ENCODE results near the gene PLPPR1. TPM values are rescaled to one million over a fixed set of nuclear protein-coding genes. Genes with fewer than 3 reads are reported as not detected.

Gene PLPPR1
- total and polyA plus RNA-seq, 4 donors: 1.2 to 26.3 (median 2.4) TPM

- H3K4me1 ChIP-seq (ENCODE audit: control insufficient read depth in 4 of 4, insufficient read depth in 4 of 4, low read length in 3 of 4): peaks cover 13 to 45% (median 26%) of the 10 kb centered on the region in 4 donors
- peak overlapping the region in 1 of 2 donors; percentile 70 for H3K9ac ChIP-seq (ENCODE audit: low read depth in 1 of 2, low read length in 2 of 2)
- no peak for DNase-seq (ENCODE audit: low spot score)
- H3K36me3 ChIP-seq (ENCODE audit: control insufficient read depth in 4 of 4, insufficient read depth in 3 of 4, low read depth in 1 of 4, low read length in 3 of 4): no peaks in the 10 kb centered on the region
- H3K4me3 ChIP-seq (ENCODE audit: low read depth in 1 of 3, low read length in 3 of 3): no peak overlapping the region
- TF ChIP-seq ATF3 (IDR thresholded peaks at IDR 0.05) (peak; percentile 77), EGR1 (IDR thresholded peaks at IDR 0.05; ENCODE audit: low read depth in 2 of 2) (no peak), HNF4G (IDR thresholded peaks at IDR 0.05) (peak; percentile 29), JUND (IDR thresholded peaks at IDR 0.05) (peak in 1 of 2 donors; percentile 34), CTCF (IDR thresholded peaks at IDR 0.05; ENCODE audit: low read depth, low read length, missing input control) (no peak), HNF4A (conservative IDR thresholded peaks at IDR 0.05) (peak; percentile 78 to 91), SP1 (IDR thresholded peaks at IDR 0.05) (peak; percentile 60), TAF1 (conservative IDR thresholded peaks at IDR 0.05) (no peak), REST (IDR thresholded peaks at IDR 0.05) (no peak), NR2F2 (IDR thresholded peaks at IDR 0.05) (no peak), RAD21 (IDR thresholded peaks at IDR 0.05) (peak; percentile 16 to 42), FOXA1 (IDR thresholded peaks at IDR 0.05) (no peak), FOXA2 (IDR thresholded peaks at IDR 0.05) (no peak), ZBTB33 (IDR thresholded peaks at IDR 0.05) (peak; percentile 64), MAX (IDR thresholded peaks at IDR 0.05) (peak; percentile 54), RXRA (IDR thresholded peaks at IDR 0.05) (peak; percentile 27 to 85), GABPA (IDR thresholded peaks at IDR 0.05 in 1 of 2, conservative IDR thresholded peaks at IDR 0.05 in 1 of 2) (no peak), YY1 (IDR thresholded peaks at IDR 0.05) (peak; percentile 67)
- H3K27me3 ChIP-seq (ENCODE audit: control insufficient read depth in 4 of 4, insufficient read depth in 4 of 4, low read length in 3 of 4): no peaks in the 10 kb centered on the region
- H3K9me3 ChIP-seq (ENCODE audit: control insufficient read depth in 4 of 4, low read length in 3 of 4): no peaks in the 10 kb centered on the region
- peak overlapping the region; percentile 72 to 89 for H3K27ac ChIP-seq (ENCODE audit: low read depth in 1 of 2, low read length in 2 of 2)
These were observed 289.2 kb downstream of the PLPPR1 start for GRCh38 chr9:101317735-101318134.
